ENCODE data around the gene NAXE.
"Not testable (repeated sequence)": the region's sequence is repeated elsewhere in the genome, so short reads cannot be mapped to it uniquely, and the experiment has no call there.

Gene NAXE

GRCh38 chr1:156571261-156571852, 20.2 kb upstream of the NAXE start:
- DNase-seq (ENCODE audit: low read depth), result peak; percentile 85

- peak; percentile 70 for DNase-seq (ENCODE audit: low read depth)
Measured at GRCh38 chr1:156571919-156572662, 19.5 kb upstream of the NAXE start, which contains the start of gene IQGAP3. Gene IQGAP3, minus strand, starts transcription at chr1:156572565. Its CDS starts 36 bp downstream, at chr1:156572529.

- no peak for DNase-seq (ENCODE audit: low read depth)
Measured at GRCh38 chr1:156572663-156573018, 18.9 kb upstream of the NAXE start.

GRCh38 chr1:156574039-156574633, 17.4 kb upstream of the NAXE start:
- DNase-seq (ENCODE audit: low read depth), result no peak

GRCh38 chr1:156577550-156577949, 14.0 kb upstream of the NAXE start:
- DNase-seq (ENCODE audit: low read depth), result no peak

GRCh38 chr1:156578055-156578454, 13.5 kb upstream of the NAXE start:
- no peak for DNase-seq (ENCODE audit: low read depth)

- DNase-seq (ENCODE audit: low read depth), result no peak
Measured at GRCh38 chr1:156579472-156579871, 12.1 kb upstream of the NAXE start, which contains the start of gene TTC24. Gene TTC24, plus strand, starts transcription at chr1:156579723. Its CDS starts 1,642 bp downstream, at chr1:156581365.

- no peak for DNase-seq (ENCODE audit: low read depth)
Measured at GRCh38 chr1:156581661-156582387, 9.8 kb upstream of the NAXE start.

GRCh38 chr1:156582388-156583017, 9.1 kb upstream of the NAXE start:
- no peak for DNase-seq (ENCODE audit: low read depth)

- DNase-seq (ENCODE audit: low read depth), result peak; percentile 72
Measured at GRCh38 chr1:156583821-156584622, 7.6 kb upstream of the NAXE start.

- DNase-seq (ENCODE audit: low read depth), result no peak
Measured at GRCh38 chr1:156584813-156585212, 6.8 kb upstream of the NAXE start.

GRCh38 chr1:156586323-156586722, 5.3 kb upstream of the NAXE start:
- DNase-seq (ENCODE audit: low read depth), result no peak

- no peak for DNase-seq (ENCODE audit: low read depth)
Measured at GRCh38 chr1:156586892-156587477, 4.6 kb upstream of the NAXE start.

- not testable (repeated sequence) for DNase-seq (ENCODE audit: low read depth)
Measured at GRCh38 chr1:156587927-156588326, 3.6 kb upstream of the NAXE start.

- no peak for DNase-seq (ENCODE audit: low read depth)
Measured at GRCh38 chr1:156589546-156589945, 2.0 kb upstream of the NAXE start.

- no peak for DNase-seq (ENCODE audit: low read depth)
Measured at GRCh38 chr1:156590326-156591180, 1.0 kb upstream of the NAXE start.

- DNase-seq (ENCODE audit: low read depth), result no peak
Measured at GRCh38 chr1:156591181-156591431, 470 bp upstream of the NAXE start.

- DNase-seq (ENCODE audit: low read depth), result no peak
Measured at GRCh38 chr1:156592158-156592909, 758 bp downstream of the NAXE start.

- no peak for DNase-seq (ENCODE audit: low read depth)
Measured at GRCh38 chr1:156592910-156593660, 1.5 kb downstream of the NAXE start.
